Sigmoid colon (tissue), 7 donors: Measurements from ENCODE around the gene ERG. TPM values are rescaled to one million over a fixed set of nuclear protein-coding genes. Genes with fewer than 3 reads are reported as not detected.

Experiments
- DNase-seq: peaks from one replicate; pipeline ENCODE4 v3.0.0-alpha.2; 2019
- H3K27ac ChIP-seq, 4 donors: fragments of 200-600 bp; sonication (generic); one replicate each; pipeline ENCODE4 v1.5.1; 2016 to 2019; ENCODE audit warnings: mild to moderate bottlenecking in 1 of 4
- H3K27me3 ChIP-seq, 3 donors: fragments of 200-600 bp; sonication (generic); one replicate each; pipeline ENCODE4 v1.5.1; 2019; ENCODE audit warnings: mild to moderate bottlenecking in 1 of 3
- H3K36me3 ChIP-seq, 4 donors: fragments of 200-600 bp; sonication (generic); one replicate each; pipeline ENCODE4 v1.5.1; 2016 to 2019
- H3K4me1 ChIP-seq, 4 donors: fragments of 200-600 bp; sonication (generic); one replicate each; pipeline ENCODE4 v1.5.1; 2017 to 2019
- H3K4me3 ChIP-seq, 4 donors: fragments of 200-600 bp; sonication (generic); one replicate each; pipeline ENCODE4 v1.5.1; 2017 to 2019; ENCODE audit warnings: mild to moderate bottlenecking in 2 of 4, moderate library complexity in 1 of 4
- H3K9me3 ChIP-seq, 4 donors: fragments of 200-600 bp in 3 of 4; sonication (generic) in 3 of 4; one replicate each; pipeline versions ENCODE4 v1.5.1 to v1.6.1; 2013 to 2019
- CTCF ChIP-seq, 4 experiments: fragments of 450-650 bp in 3 of 4; fragments of 200-600 bp in 1 of 4; IDR thresholded peaks; one replicate each; pipeline ENCODE4 v1.5.1; 2016 to 2019; ENCODE audit warnings: antibody characterized with exemption in 4 of 4, mild to moderate bottlenecking in 3 of 4, moderate library complexity in 2 of 4
- EP300 ChIP-seq, 4 donors: sonication (generic); formaldehyde crosslinking; IDR thresholded peaks; one replicate each; pipeline ENCODE4 v1.6.1; 2017; ENCODE audit warnings: antibody characterized with exemption in 4 of 4
- POLR2A ChIP-seq, 2 donors: fragments of 450-650 bp; IDR thresholded peaks; one replicate each; pipeline ENCODE4 v1.6.1; 2016; ENCODE audit warnings: antibody characterized with exemption in 2 of 2, mild to moderate bottlenecking in 2 of 2, moderate library complexity in 2 of 2
- POLR2AphosphoS5 ChIP-seq, 4 donors: sonication (generic); formaldehyde crosslinking; IDR thresholded peaks; one replicate each; pipeline ENCODE4 v1.6.1; 2017; ENCODE audit warnings: antibody characterized with exemption in 4 of 4
- WGBS, 2 donors: extraction: QIAGEN DNeasy Blood & Tissue Kit; methylation state at CpG; one replicate each; pipeline ENCODE4 v1.1.7; 2013; 5-methylcytosine and 5-hydroxymethylcytosine counted together
- intact Hi-C: fragments of 100-400 bp; cut with DNase I; formaldehyde crosslinking; loops from one replicate; pipeline ENCODE4 v1.15.1; 2023
- polyA plus RNA-seq, 3 donors: library from polyadenylated mRNA; stranded (reverse); fragments of 200-250 nt; gene quantifications; one replicate each; pipeline ENCODE4 v1.2.3, GENCODE V29; 2013
- total RNA-seq, 4 donors: library from RNA; depleted of rRNA; stranded (reverse); fragments of >200 nt; gene quantifications; one replicate each; pipeline ENCODE4 v1.1.0, GENCODE V29; 2016
- donor health status: healthy with polysubstance abuse.
- donor health status: Bipolar disorder and iron deficiency.
- donor health status: healthy.

Gene ERG
- total and polyA plus RNA-seq, 7 donors, result 1.8 to 6.4 (median 4.1) TPM

GRCh38 chr21:38349977-38350376 is 148.3 kb downstream of the ERG start:
- WGBS, 2 donors, result 91 to 94% methylated on average over 2 of the region's 2 CpGs
- no peaks in the 10 kb centered on the region for H3K27me3 ChIP-seq
- no peak overlapping the region for H3K27ac ChIP-seq
- peaks cover 0 to 10% (median 5%) of the 10 kb centered on the region in 4 donors for H3K4me1 ChIP-seq
- intact Hi-C loops, result loop anchor here (10.0 kb wide), 1 partner anchor 675 kb away; no protein-coding TSS in a partner anchor
- TF ChIP-seq POLR2A (IDR thresholded peaks at IDR 0.05), result no peak
- TF ChIP-seq CTCF (IDR thresholded peaks at IDR 0.05), result no peak
- no peak for TF ChIP-seq EP300 (IDR thresholded peaks at IDR 0.05)
- TF ChIP-seq POLR2AphosphoS5 (IDR thresholded peaks at IDR 0.05), result no peak
- no peak for DNase-seq
- no peak overlapping the region for H3K4me3 ChIP-seq
- H3K9me3 ChIP-seq, result no peaks in the 10 kb centered on the region
- H3K36me3 ChIP-seq, result no peaks in the 10 kb centered on the region

- no peaks in the 10 kb centered on the region for H3K9me3 ChIP-seq
- DNase-seq, result no peak
- 60 to 69% methylated on average over 10 of the region's 10 CpGs for WGBS, 2 donors
- H3K27ac ChIP-seq, result no peak overlapping the region
- H3K4me1 ChIP-seq, result peaks cover 0 to 10% (median 5%) of the 10 kb centered on the region in 4 donors
- TF ChIP-seq EP300 (IDR thresholded peaks at IDR 0.05) (no peak), POLR2AphosphoS5 (IDR thresholded peaks at IDR 0.05) (no peak), CTCF (IDR thresholded peaks at IDR 0.05) (no peak), POLR2A (IDR thresholded peaks at IDR 0.05) (no peak)
- intact Hi-C loops, result no loop called here
- H3K36me3 ChIP-seq, result no peaks in the 10 kb centered on the region
- no peaks in the 10 kb centered on the region for H3K27me3 ChIP-seq
- H3K4me3 ChIP-seq, result no peak overlapping the region
Observed at GRCh38 chr21:38349111-38349746, 149.0 kb downstream of the ERG start.

GRCh38 chr21:38346286-38346685 is 152.0 kb downstream of the ERG start:
- DNase-seq, result no peak
- H3K27ac ChIP-seq, result no peak overlapping the region
- TF ChIP-seq EP300 (IDR thresholded peaks at IDR 0.05), result no peak
- no peak for TF ChIP-seq CTCF (IDR thresholded peaks at IDR 0.05)
- no peak for TF ChIP-seq POLR2A (IDR thresholded peaks at IDR 0.05)
- no peak for TF ChIP-seq POLR2AphosphoS5 (IDR thresholded peaks at IDR 0.05)
- H3K36me3 ChIP-seq, result no peaks in the 10 kb centered on the region
- H3K9me3 ChIP-seq, result no peaks in the 10 kb centered on the region
- 71 to 77% methylated on average over 5 of the region's 5 CpGs for WGBS, 2 donors
- H3K4me3 ChIP-seq, result no peak overlapping the region
- intact Hi-C loops, result no loop called here
- H3K27me3 ChIP-seq, result no peaks in the 10 kb centered on the region
- H3K4me1 ChIP-seq, result no peaks in the 10 kb centered on the region

GRCh38 chr21:38343691-38344090 is 154.6 kb downstream of the ERG start:
- H3K4me3 ChIP-seq, result no peak overlapping the region
- intact Hi-C loops, result no loop called here
- no peaks in the 10 kb centered on the region for H3K9me3 ChIP-seq
- no peaks in the 10 kb centered on the region for H3K27me3 ChIP-seq
- whole genome bisulfite sequencing, 2 donors, result 7 to 50% methylated on average over 6 of the region's 6 CpGs
- no peak for TF ChIP-seq POLR2A (IDR thresholded peaks at IDR 0.05)
- no peak for TF ChIP-seq CTCF (IDR thresholded peaks at IDR 0.05)
- no peak for TF ChIP-seq POLR2AphosphoS5 (IDR thresholded peaks at IDR 0.05)
- no peak for TF ChIP-seq EP300 (IDR thresholded peaks at IDR 0.05)
- no peaks in the 10 kb centered on the region for H3K4me1 ChIP-seq
- H3K27ac ChIP-seq, result no peak overlapping the region
- H3K36me3 ChIP-seq, result no peaks in the 10 kb centered on the region
- no peak for DNase-seq

GRCh38 chr21:38342739-38343138 is 155.5 kb downstream of the ERG start:
- no peak overlapping the region for H3K4me3 ChIP-seq
- no peak overlapping the region for H3K27ac ChIP-seq
- no peaks in the 10 kb centered on the region for H3K36me3 ChIP-seq
- H3K27me3 ChIP-seq, result no peaks in the 10 kb centered on the region
- no peak for DNase-seq
- H3K9me3 ChIP-seq, result no peaks in the 10 kb centered on the region
- intact Hi-C loops, result no loop called here
- WGBS, 2 donors, result 83 to 87% methylated on average over 1 of the region's 1 CpG
- no peak for TF ChIP-seq CTCF (IDR thresholded peaks at IDR 0.05)
- no peak for TF ChIP-seq POLR2AphosphoS5 (IDR thresholded peaks at IDR 0.05)
- TF ChIP-seq EP300 (IDR thresholded peaks at IDR 0.05), result no peak
- TF ChIP-seq POLR2A (IDR thresholded peaks at IDR 0.05), result no peak
- H3K4me1 ChIP-seq, result no peaks in the 10 kb centered on the region
